HG02870 (cell line): ENCODE data around the gene PDIA4.
A peak's percentile ranks its signal among the peaks of the same experiment; 100 is the strongest.
"Not testable (repeated sequence)": the region's sequence is repeated elsewhere in the genome, so short reads cannot be mapped to it uniquely, and the experiment has no call there.

Experiments used
- ATAC-seq: cut with Tn5 transposase; IDR thresholded peaks from one replicate; pipeline ENCODE4 v1.9.1; 2021; ENCODE audit warnings: mild to moderate bottlenecking, moderate library complexity; ENCODE audit not compliant: unreplicated experiment

PDIA4 gene

GRCh38 chr7:149038641-149039040 lies 10.3 kb upstream of the PDIA4 start:
- ATAC-seq, result not testable (repeated sequence)

GRCh38 chr7:149036676-149037075 lies 8.4 kb upstream of the PDIA4 start:
- ATAC-seq, result no peak

GRCh38 chr7:149031353-149031910 lies 3.1 kb upstream of the PDIA4 start:
- ATAC-seq, result no peak

- not testable (repeated sequence) for ATAC-seq
Measured at GRCh38 chr7:149030439-149030838, 2.1 kb upstream of the PDIA4 start.

- ATAC-seq, result no peak
Measured at GRCh38 chr7:149027611-149028345, 527 bp downstream of the PDIA4 start.

- ATAC-seq, result no peak
Measured at GRCh38 chr7:149027055-149027454, 1.2 kb downstream of the PDIA4 start.

GRCh38 chr7:149023662-149024061 lies 4.6 kb downstream of the PDIA4 start:
- no peak for ATAC-seq

GRCh38 chr7:149022756-149023360 lies 5.4 kb downstream of the PDIA4 start:
- ATAC-seq, result no peak

GRCh38 chr7:149021725-149022062 lies 6.6 kb downstream of the PDIA4 start:
- no peak for ATAC-seq

GRCh38 chr7:149020483-149020882 lies 7.8 kb downstream of the PDIA4 start:
- ATAC-seq, result no peak

- ATAC-seq, result no peak
Measured at GRCh38 chr7:149016876-149017275, 11.4 kb downstream of the PDIA4 start.

- no peak for ATAC-seq
Measured at GRCh38 chr7:149014309-149014708, 14.0 kb downstream of the PDIA4 start.

GRCh38 chr7:149013876-149014275 lies 14.4 kb downstream of the PDIA4 start:
- ATAC-seq, result no peak

GRCh38 chr7:149012730-149013129 lies 15.6 kb downstream of the PDIA4 start:
- not testable (repeated sequence) for ATAC-seq

GRCh38 chr7:149011491-149011890 lies 16.8 kb downstream of the PDIA4 start:
- no peak for ATAC-seq

- ATAC-seq, result no peak
Measured at GRCh38 chr7:149010451-149010850, 17.9 kb downstream of the PDIA4 start.

GRCh38 chr7:149009527-149009926 lies 18.8 kb downstream of the PDIA4 start:
- no peak for ATAC-seq

- ATAC-seq, result no peak
Measured at GRCh38 chr7:149007611-149008010, 20.7 kb downstream of the PDIA4 start.

- no peak for ATAC-seq
Measured at GRCh38 chr7:149007146-149007545, 21.2 kb downstream of the PDIA4 start.

GRCh38 chr7:149006345-149006725 lies 22.0 kb downstream of the PDIA4 start:
- ATAC-seq, result peak; percentile 2

- ATAC-seq, result peak; percentile 71
Measured at GRCh38 chr7:149005427-149006344, 22.6 kb downstream of the PDIA4 start.
